ENCODE measurements around the gene NOA1.
"Not testable (repeated sequence)": the region's sequence is repeated elsewhere in the genome, so short reads cannot be mapped to it uniquely, and the experiment has no call there.

NOA1 gene

GRCh38 chr4:56958111-56958517, 19.3 kb downstream of the NOA1 start:
- no peak for DNase-seq (ENCODE audit: low spot score)

GRCh38 chr4:56953680-56954520, 23.5 kb downstream of the NOA1 start:
- DNase-seq (ENCODE audit: low spot score): no peak

- no peak for DNase-seq (ENCODE audit: low spot score)
These were observed 36.0 kb downstream of the NOA1 start for GRCh38 chr4:56941403-56941802.

- no peak for DNase-seq (ENCODE audit: low spot score)
These were observed 36.4 kb downstream of the NOA1 start for GRCh38 chr4:56940971-56941370.

GRCh38 chr4:56940403-56940802, 37.0 kb downstream of the NOA1 start:
- no peak for DNase-seq (ENCODE audit: low spot score)

- DNase-seq (ENCODE audit: low spot score): not testable (repeated sequence)
These were observed 37.6 kb downstream of the NOA1 start for GRCh38 chr4:56939826-56940225.

GRCh38 chr4:56937262-56937661, 40.1 kb downstream of the NOA1 start:
- DNase-seq (ENCODE audit: low spot score): no peak

- no peak for DNase-seq (ENCODE audit: low spot score)
These were observed 45.5 kb downstream of the NOA1 start for GRCh38 chr4:56931924-56932323.

GRCh38 chr4:56930638-56931037, 46.8 kb downstream of the NOA1 start:
- DNase-seq (ENCODE audit: low spot score): no peak

GRCh38 chr4:56927196-56927595, 50.2 kb downstream of the NOA1 start:
- DNase-seq (ENCODE audit: low spot score): no peak

- DNase-seq (ENCODE audit: low spot score): not testable (repeated sequence)
These were observed 62.4 kb downstream of the NOA1 start for GRCh38 chr4:56914977-56915376.

- DNase-seq (ENCODE audit: low spot score): no peak
These were observed 63.1 kb downstream of the NOA1 start for GRCh38 chr4:56914336-56914735.

Measured in HuH-7.5 (cell line).